Measurements from ENCODE around the gene MATN1. TPM values are rescaled to one million over a fixed set of nuclear protein-coding genes. Genes with fewer than 3 reads are reported as not detected.
A peak's percentile ranks its signal among the peaks of the same experiment; 100 is the strongest.

Gene MATN1
- polyA plus RNA-seq, 2 of the 4 experiments (the other 2 are of a cell fraction) = 0.05 to 0.17 TPM

DNA sequence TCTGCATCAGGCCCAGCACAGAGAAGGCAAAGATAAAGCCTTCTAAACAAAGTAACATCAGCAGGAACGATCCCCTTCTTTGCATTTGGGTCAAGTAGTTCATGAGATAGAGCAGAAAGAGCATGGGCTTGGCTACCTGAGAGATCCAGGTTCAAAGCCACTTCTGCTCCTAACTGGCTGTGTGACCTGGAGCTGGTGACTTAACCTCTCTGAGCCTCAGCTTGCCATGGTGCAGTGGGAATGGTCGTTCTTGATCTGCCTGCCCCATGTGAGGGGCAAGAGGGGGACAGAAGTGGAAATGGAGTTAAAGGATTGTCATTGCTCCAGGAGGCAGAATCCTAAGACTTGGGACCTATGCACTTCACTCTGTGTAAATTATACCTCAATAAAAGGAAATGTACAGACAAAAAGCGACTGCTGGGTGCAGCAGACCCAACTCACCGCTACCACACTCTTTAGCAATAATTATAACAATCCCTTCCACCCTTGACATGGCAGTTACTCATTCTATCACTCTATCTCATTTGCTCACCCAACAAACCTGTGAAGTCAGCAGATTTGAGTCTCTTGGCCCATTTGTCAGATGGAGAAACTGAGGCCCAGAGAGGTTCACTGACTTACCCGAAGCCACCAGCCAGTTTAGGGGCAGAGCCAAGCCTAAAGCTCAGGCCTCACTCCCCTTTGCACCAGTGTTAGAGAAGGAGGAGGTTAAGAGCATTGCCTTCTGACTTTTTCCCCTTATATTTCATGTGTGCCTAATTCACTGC is 1.5 kb upstream of the MATN1 start:
- no peak for TF ChIP-seq MAZ (IDR thresholded peaks at IDR 0.05; ENCODE audit: borderline replicate concordance, low read depth, low read length)
- no peak for TF ChIP-seq CBX2 (IDR thresholded peaks at IDR 0.05; ENCODE audit: borderline replicate concordance, low read depth)
- TF ChIP-seq NFE2L2 (conservative IDR thresholded peaks at IDR 0.05; ENCODE audit: low read length) = no peak
- peak; percentile 65 for TF ChIP-seq MAFK (IDR thresholded peaks at IDR 0.05; ENCODE audit: partially characterized antibody)
- DNase-seq (ENCODE audit: low read depth in 1 of 2, low spot score in 1 of 2) (no peak), ATAC-seq (no peak), FAIRE-seq (no peak)
- Histone ChIP-seq H3K27ac (no peak overlapping the region), H3K4me3 (no peak overlapping the region), H3K4me1 (no peaks in the 10 kb centered on the region), H3K9me3 (no peaks in the 10 kb centered on the region), H3K4me2 (no peak overlapping the region)
- ChIA-PET POLR2A (no interaction called here), CTCF (interaction anchor here (0.9 to 10.8 kb wide), 4 partner anchors 30 to 186 kb away, joined by 3 to 251 read pairs (median 8); no protein-coding TSS in a partner anchor)
- 68% methylated on average over 5 of the region's 5 CpGs for WGBS (ENCODE audit: missing lambda C conversion rate)

DNA sequence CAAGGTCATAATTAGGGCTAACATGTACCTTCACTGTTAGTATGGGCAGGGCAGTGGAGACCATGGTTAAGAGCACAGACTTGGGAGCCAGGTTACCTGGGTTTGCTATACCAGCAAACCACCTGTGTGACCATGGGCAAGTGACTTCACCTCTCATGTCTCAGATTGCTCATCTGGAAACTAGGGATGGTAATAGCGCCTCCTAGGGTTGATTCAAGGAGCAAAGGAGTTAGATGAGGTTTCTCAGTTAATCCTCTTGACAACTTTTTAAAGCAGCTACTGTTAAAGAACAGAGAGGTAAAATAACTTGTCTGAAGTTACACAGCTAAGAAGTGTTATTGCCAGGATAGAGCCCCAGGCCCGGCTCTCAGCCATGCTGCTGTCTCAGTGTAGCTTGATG is 790 bp upstream of the MATN1 start:
- H3K27ac ChIP-seq = no peak overlapping the region
- FAIRE-seq = no peak
- DNase-seq (ENCODE audit: low read depth in 1 of 2, low spot score in 1 of 2) = no peak
- no peaks in the 10 kb centered on the region for H3K9me3 ChIP-seq
- no peak overlapping the region for H3K4me3 ChIP-seq
- peaks cover 5% of the 10 kb centered on the region; the same call in 2 of the 3 replicates for H3K4me1 ChIP-seq
- ChIA-PET CTCF (interaction anchor here (0.9 to 10.8 kb wide), 3 partner anchors 56 to 187 kb away, joined by 5 to 251 read pairs (median 6); no protein-coding TSS in a partner anchor), POLR2A (no interaction called here)
- TF ChIP-seq, protein P1, sequence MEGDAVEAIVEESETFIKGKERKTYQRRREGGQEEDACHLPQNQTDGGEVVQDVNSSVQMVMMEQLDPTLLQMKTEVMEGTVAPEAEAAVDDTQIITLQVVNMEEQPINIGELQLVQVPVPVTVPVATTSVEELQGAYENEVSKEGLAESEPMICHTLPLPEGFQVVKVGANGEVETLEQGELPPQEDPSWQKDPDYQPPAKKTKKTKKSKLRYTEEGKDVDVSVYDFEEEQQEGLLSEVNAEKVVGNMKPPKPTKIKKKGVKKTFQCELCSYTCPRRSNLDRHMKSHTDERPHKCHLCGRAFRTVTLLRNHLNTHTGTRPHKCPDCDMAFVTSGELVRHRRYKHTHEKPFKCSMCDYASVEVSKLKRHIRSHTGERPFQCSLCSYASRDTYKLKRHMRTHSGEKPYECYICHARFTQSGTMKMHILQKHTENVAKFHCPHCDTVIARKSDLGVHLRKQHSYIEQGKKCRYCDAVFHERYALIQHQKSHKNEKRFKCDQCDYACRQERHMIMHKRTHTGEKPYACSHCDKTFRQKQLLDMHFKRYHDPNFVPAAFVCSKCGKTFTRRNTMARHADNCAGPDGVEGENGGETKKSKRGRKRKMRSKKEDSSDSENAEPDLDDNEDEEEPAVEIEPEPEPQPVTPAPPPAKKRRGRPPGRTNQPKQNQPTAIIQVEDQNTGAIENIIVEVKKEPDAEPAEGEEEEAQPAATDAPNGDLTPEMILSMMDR (IDR thresholded peaks at IDR 0.05) = peak; percentile 16; the same call in 1 of the 3 replicates
- no peak for TF ChIP-seq FOXS1 (CRISPR knock-in tag; IDR thresholded peaks at IDR 0.05)
- ATAC-seq = no peak
- WGBS (ENCODE audit: missing lambda C conversion rate) = 86% methylated on average over 2 of the region's 2 CpGs
- no peak overlapping the region for H3K4me2 ChIP-seq

DNA sequence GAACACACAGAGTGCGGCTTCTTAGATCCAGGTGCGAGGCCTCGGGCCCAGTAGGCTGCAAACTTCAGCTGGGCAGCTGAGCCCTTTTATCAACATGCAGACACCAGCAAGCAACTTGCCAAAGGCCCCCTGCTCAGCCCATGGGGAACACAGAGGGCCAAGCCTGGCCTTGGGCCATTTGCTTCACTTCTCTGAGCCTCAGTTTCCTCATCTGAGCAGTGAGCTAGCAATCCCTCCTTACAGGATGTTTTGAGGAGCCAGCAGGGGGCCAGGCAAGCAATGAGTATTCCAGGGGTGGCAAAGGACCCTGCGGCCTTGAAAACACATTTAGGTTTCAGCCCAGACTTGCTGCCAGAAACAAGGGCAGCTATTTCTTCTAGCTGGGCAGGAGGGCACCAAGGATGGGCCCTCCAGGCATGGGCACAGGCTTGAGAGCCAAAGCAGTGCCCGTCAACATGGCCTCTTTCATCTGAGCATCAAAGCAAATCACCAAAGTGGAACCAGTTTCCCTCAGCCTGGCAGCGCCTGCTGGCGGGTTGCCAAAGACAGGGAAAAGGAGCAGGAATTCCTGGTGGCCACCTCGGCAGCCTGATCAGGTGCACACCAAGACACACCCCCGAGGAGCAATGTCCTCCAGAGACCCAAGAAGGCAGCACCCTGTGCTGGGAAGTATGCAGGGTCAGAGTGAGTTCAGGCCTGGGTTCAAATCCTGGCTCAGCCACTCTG is 1.4 kb downstream of the MATN1 start:
- WGBS (ENCODE audit: missing lambda C conversion rate) = 84% methylated on average over 6 of the region's 9 CpGs
- POLR2A ChIA-PET = no interaction called here
- TF ChIP-seq, protein P1 (IDR thresholded peaks at IDR 0.05) = no peak
- TF ChIP-seq TP53 (CRISPR knock-in tag; IDR thresholded peaks at IDR 0.05) = no peak
- TF ChIP-seq, protein P2, sequence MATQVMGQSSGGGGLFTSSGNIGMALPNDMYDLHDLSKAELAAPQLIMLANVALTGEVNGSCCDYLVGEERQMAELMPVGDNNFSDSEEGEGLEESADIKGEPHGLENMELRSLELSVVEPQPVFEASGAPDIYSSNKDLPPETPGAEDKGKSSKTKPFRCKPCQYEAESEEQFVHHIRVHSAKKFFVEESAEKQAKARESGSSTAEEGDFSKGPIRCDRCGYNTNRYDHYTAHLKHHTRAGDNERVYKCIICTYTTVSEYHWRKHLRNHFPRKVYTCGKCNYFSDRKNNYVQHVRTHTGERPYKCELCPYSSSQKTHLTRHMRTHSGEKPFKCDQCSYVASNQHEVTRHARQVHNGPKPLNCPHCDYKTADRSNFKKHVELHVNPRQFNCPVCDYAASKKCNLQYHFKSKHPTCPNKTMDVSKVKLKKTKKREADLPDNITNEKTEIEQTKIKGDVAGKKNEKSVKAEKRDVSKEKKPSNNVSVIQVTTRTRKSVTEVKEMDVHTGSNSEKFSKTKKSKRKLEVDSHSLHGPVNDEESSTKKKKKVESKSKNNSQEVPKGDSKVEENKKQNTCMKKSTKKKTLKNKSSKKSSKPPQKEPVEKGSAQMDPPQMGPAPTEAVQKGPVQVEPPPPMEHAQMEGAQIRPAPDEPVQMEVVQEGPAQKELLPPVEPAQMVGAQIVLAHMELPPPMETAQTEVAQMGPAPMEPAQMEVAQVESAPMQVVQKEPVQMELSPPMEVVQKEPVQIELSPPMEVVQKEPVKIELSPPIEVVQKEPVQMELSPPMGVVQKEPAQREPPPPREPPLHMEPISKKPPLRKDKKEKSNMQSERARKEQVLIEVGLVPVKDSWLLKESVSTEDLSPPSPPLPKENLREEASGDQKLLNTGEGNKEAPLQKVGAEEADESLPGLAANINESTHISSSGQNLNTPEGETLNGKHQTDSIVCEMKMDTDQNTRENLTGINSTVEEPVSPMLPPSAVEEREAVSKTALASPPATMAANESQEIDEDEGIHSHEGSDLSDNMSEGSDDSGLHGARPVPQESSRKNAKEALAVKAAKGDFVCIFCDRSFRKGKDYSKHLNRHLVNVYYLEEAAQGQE (IDR thresholded peaks at IDR 0.05) = no peak
- no peak for TF ChIP-seq ZNF302 (CRISPR knock-in tag; IDR thresholded peaks at IDR 0.05)
- no peak for TF ChIP-seq RCOR1 (IDR thresholded peaks at IDR 0.05; ENCODE audit: low read depth, low read length)
- TF ChIP-seq RAD21 (conservative IDR thresholded peaks at IDR 0.05 in 1 of 2, IDR thresholded peaks at IDR 0.05 in 1 of 2) = no peak
- no peak for TF ChIP-seq FOSL2 (IDR thresholded peaks at IDR 0.05)
- no peak for TF ChIP-seq FOSL2 (CRISPR knock-in tag; IDR thresholded peaks at IDR 0.05)
- no peak for TF ChIP-seq JUN (IDR thresholded peaks at IDR 0.05)
- TF ChIP-seq, protein P3, sequence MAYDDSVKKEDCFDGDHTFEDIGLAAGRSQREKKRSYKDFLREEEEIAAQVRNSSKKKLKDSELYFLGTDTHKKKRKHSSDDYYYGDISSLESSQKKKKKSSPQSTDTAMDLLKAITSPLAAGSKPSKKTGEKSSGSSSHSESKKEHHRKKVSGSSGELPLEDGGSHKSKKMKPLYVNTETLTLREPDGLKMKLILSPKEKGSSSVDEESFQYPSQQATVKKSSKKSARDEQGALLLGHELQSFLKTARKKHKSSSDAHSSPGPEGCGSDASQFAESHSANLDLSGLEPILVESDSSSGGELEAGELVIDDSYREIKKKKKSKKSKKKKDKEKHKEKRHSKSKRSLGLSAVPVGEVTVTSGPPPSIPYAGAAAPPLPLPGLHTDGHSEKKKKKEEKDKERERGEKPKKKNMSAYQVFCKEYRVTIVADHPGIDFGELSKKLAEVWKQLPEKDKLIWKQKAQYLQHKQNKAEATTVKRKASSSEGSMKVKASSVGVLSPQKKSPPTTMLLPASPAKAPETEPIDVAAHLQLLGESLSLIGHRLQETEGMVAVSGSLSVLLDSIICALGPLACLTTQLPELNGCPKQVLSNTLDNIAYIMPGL (CRISPR knock-in tag; IDR thresholded peaks at IDR 0.05; ENCODE audit: borderline replicate concordance) = no peak
- TF ChIP-seq, protein P4, sequence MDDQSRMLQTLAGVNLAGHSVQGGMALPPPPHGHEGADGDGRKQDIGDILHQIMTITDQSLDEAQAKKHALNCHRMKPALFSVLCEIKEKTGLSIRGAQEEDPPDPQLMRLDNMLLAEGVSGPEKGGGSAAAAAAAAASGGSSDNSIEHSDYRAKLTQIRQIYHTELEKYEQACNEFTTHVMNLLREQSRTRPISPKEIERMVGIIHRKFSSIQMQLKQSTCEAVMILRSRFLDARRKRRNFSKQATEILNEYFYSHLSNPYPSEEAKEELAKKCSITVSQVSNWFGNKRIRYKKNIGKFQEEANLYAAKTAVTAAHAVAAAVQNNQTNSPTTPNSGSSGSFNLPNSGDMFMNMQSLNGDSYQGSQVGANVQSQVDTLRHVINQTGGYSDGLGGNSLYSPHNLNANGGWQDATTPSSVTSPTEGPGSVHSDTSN (IDR thresholded peaks at IDR 0.05) = no peak
- no peak for TF ChIP-seq ZSCAN20 (CRISPR knock-in tag; IDR thresholded peaks at IDR 0.05)
- TF ChIP-seq KDM1A (IDR thresholded peaks at IDR 0.05; ENCODE audit: low read depth) = no peak
- no peak for TF ChIP-seq MAFK (IDR thresholded peaks at IDR 0.05; ENCODE audit: partially characterized antibody)
- TF ChIP-seq TFCP2L1 (CRISPR knock-in tag; IDR thresholded peaks at IDR 0.05) = no peak
- Histone ChIP-seq H3K4me1 (peaks cover 5% of the 10 kb centered on the region; the same call in 2 of the 3 replicates), H3K4me2 (no peak overlapping the region), H3K27ac (no peak overlapping the region), H3K9me3 (no peaks in the 10 kb centered on the region), H3K4me3 (no peak overlapping the region)
- CTCF ChIA-PET = interaction anchor here (4.1 to 10.8 kb wide), 4 partner anchors 8 to 190 kb away, joined by 31 to 251 read pairs (median 53); no protein-coding TSS in a partner anchor
- FAIRE-seq = no peak
- DNase-seq (ENCODE audit: low read depth in 1 of 2, low spot score in 1 of 2) = no peak
- ATAC-seq = no peak
